Measurements from ENCODE around the gene OSBPL1A. TPM values are rescaled to one million over a fixed set of nuclear protein-coding genes. Genes with fewer than 3 reads are reported as not detected.

OSBPL1A gene
- total and polyA plus RNA-seq, 2 experiments from 2014 or later, result 23.1 to 33.3 TPM

DNA sequence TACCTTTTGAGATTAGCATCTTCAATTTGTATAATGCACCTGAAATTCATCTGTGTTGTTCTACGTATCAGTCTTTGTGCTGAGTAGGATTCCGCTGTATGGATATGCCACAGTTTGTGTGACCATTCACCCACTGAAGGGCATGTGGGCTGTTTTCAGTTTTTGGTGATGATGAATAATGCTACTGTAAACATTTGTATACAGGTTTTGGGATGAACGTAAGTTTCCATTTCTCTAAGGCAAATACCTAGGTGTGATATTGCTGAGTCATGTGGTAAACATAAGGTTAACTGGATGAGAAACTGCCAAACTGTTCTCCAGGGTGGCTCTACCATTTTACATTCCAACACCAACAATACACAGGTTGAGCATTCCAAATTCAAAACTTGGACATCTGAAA lies 223.6 kb downstream of the OSBPL1A start:
- H3K9me3 ChIP-seq (ENCODE audit: low read depth), result no peaks in the 10 kb centered on the region
- DNase-seq (ENCODE audit: low read depth in 1 of 2, low spot score in 1 of 2), result no peak
- no peaks in the 10 kb centered on the region for H3K4me1 ChIP-seq (ENCODE audit: low read depth)
- H3K27me3 ChIP-seq, result no peaks in the 10 kb centered on the region
- H3K4me3 ChIP-seq, result no peak overlapping the region
- no peaks in the 10 kb centered on the region for H3K36me3 ChIP-seq
- H3K27ac ChIP-seq, result no peak overlapping the region
- TF ChIP-seq, protein P1, sequence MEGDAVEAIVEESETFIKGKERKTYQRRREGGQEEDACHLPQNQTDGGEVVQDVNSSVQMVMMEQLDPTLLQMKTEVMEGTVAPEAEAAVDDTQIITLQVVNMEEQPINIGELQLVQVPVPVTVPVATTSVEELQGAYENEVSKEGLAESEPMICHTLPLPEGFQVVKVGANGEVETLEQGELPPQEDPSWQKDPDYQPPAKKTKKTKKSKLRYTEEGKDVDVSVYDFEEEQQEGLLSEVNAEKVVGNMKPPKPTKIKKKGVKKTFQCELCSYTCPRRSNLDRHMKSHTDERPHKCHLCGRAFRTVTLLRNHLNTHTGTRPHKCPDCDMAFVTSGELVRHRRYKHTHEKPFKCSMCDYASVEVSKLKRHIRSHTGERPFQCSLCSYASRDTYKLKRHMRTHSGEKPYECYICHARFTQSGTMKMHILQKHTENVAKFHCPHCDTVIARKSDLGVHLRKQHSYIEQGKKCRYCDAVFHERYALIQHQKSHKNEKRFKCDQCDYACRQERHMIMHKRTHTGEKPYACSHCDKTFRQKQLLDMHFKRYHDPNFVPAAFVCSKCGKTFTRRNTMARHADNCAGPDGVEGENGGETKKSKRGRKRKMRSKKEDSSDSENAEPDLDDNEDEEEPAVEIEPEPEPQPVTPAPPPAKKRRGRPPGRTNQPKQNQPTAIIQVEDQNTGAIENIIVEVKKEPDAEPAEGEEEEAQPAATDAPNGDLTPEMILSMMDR (IDR thresholded peaks at IDR 0.05; ENCODE audit: low read depth, low read length), result no peak

GRCh38 chr18:24170360-24170759 lies 227.3 kb downstream of the OSBPL1A start:
- Histone ChIP-seq H3K36me3 (no peaks in the 10 kb centered on the region), H3K4me1 (ENCODE audit: low read depth) (no peaks in the 10 kb centered on the region), H3K9me3 (ENCODE audit: low read depth) (no peaks in the 10 kb centered on the region), H3K27me3 (no peaks in the 10 kb centered on the region), H3K4me3 (no peak overlapping the region), H3K27ac (no peak overlapping the region)
- TF ChIP-seq, protein P1 (IDR thresholded peaks at IDR 0.05; ENCODE audit: low read depth, low read length), result no peak
- DNase-seq (ENCODE audit: low read depth in 1 of 2, low spot score in 1 of 2), result no peak

DNA sequence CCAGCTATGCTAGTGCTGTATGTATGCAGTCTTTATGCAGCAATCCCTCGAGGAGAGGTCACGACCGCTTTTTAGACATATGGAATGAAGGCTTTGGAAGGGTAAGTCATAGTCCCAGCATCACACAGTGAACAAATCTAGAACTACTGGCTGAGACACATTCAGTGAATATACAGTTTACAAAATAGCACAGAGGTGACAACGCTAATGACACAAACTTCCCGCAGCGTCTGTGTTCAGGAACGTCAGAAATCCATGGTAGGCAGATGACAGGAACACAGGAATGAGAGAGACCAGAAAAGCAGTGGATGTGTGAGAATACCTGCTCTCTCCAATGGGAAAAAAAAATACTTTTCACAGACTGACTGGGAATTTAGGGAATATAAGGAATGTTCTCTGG lies 229.1 kb downstream of the OSBPL1A start:
- H3K27ac ChIP-seq, result no peak overlapping the region
- H3K9me3 ChIP-seq (ENCODE audit: low read depth), result no peaks in the 10 kb centered on the region
- no peaks in the 10 kb centered on the region for H3K27me3 ChIP-seq
- DNase-seq (ENCODE audit: low read depth in 1 of 2, low spot score in 1 of 2), result no peak
- no peak overlapping the region for H3K4me3 ChIP-seq
- no peaks in the 10 kb centered on the region for H3K36me3 ChIP-seq
- TF ChIP-seq, protein P1 (IDR thresholded peaks at IDR 0.05; ENCODE audit: low read depth, low read length), result no peak
- no peaks in the 10 kb centered on the region for H3K4me1 ChIP-seq (ENCODE audit: low read depth)

DNA sequence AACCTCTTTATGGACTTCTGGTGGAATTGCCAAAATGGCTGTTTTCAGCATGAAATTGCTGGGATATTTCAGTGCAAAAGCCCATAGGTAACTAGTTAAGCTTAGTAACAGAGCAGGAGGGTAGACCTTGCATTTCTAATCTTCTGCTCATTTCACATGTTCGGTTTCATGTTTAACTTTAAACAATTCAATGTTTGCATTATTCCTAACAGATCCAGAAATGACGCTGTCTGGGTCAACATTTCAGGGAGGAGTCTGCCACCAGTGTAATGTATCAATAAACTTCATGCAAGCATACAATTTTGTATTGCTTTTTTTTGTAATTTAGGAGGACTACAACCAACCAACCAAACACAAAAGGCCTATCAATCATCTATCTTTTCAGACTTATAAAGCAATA lies 236.3 kb downstream of the OSBPL1A start:
- no peaks in the 10 kb centered on the region for H3K36me3 ChIP-seq
- H3K4me3 ChIP-seq, result no peak overlapping the region
- H3K4me1 ChIP-seq (ENCODE audit: low read depth), result peaks cover 20% of the 10 kb centered on the region
- DNase-seq (ENCODE audit: low read depth in 1 of 2, low spot score in 1 of 2), result no peak
- H3K27ac ChIP-seq, result no peak overlapping the region
- TF ChIP-seq, protein P1 (IDR thresholded peaks at IDR 0.05; ENCODE audit: low read depth, low read length), result no peak
- H3K27me3 ChIP-seq, result no peaks in the 10 kb centered on the region
- H3K9me3 ChIP-seq (ENCODE audit: low read depth), result no peaks in the 10 kb centered on the region

DNA sequence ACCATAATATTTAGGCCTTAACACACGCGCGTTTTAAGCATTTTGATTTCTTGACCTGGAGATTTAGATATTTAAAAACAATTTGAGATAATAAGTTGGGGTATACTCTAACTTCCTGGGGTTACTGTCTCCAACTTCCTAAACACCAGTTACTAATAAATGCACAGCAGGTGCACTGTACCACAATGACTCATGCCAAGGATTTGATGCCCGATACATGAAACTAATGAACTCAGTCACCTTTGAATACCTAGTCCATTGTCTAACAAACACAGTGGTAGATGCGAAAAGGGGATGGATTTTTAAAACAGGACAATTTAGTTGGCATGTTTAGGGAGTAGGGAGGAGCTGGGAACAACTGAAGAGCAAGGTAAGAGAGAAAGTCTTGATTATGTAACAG lies 237.5 kb downstream of the OSBPL1A start:
- Histone ChIP-seq H3K9me3 (ENCODE audit: low read depth) (no peaks in the 10 kb centered on the region), H3K4me1 (ENCODE audit: low read depth) (peaks cover 20% of the 10 kb centered on the region), H3K4me3 (no peak overlapping the region), H3K27me3 (no peaks in the 10 kb centered on the region), H3K36me3 (no peaks in the 10 kb centered on the region), H3K27ac (no peak overlapping the region)
- TF ChIP-seq, protein P1 (IDR thresholded peaks at IDR 0.05; ENCODE audit: low read depth, low read length), result no peak
- DNase-seq (ENCODE audit: low read depth in 1 of 2, low spot score in 1 of 2), result no peak

- TF ChIP-seq, protein P1 (IDR thresholded peaks at IDR 0.05; ENCODE audit: low read depth, low read length), result no peak
- Histone ChIP-seq H3K36me3 (no peaks in the 10 kb centered on the region), H3K4me3 (no peak overlapping the region), H3K4me1 (ENCODE audit: low read depth) (peaks cover 20% of the 10 kb centered on the region), H3K27ac (no peak overlapping the region), H3K9me3 (ENCODE audit: low read depth) (no peaks in the 10 kb centered on the region), H3K27me3 (no peaks in the 10 kb centered on the region)
- DNase-seq (ENCODE audit: low read depth in 1 of 2, low spot score in 1 of 2), result no peak
These were observed 239.8 kb downstream of the OSBPL1A start for GRCh38 chr18:24157855-24158254.
